Stimulated activated CD8-positive, alpha-beta memory T cell treated with anti-CD3 and anti-CD28 coated beads, Interleukin-7, amount 100 ng/mL, for 4 hours (primary cell): ENCODE results near the gene TTC9C.
A peak's percentile ranks its signal among the peaks of the same experiment; 100 is the strongest.
"Not testable (repeated sequence)": the region's sequence is repeated elsewhere in the genome, so short reads cannot be mapped to it uniquely, and the experiment has no call there.

Source experiments
- DNase-seq, 2 donors: peaks; one replicate each; pipeline ENCODE4 v3.0.0-alpha.2; 2020; ENCODE audit warnings: low read depth in 2 of 2

Gene TTC9C

DNA sequence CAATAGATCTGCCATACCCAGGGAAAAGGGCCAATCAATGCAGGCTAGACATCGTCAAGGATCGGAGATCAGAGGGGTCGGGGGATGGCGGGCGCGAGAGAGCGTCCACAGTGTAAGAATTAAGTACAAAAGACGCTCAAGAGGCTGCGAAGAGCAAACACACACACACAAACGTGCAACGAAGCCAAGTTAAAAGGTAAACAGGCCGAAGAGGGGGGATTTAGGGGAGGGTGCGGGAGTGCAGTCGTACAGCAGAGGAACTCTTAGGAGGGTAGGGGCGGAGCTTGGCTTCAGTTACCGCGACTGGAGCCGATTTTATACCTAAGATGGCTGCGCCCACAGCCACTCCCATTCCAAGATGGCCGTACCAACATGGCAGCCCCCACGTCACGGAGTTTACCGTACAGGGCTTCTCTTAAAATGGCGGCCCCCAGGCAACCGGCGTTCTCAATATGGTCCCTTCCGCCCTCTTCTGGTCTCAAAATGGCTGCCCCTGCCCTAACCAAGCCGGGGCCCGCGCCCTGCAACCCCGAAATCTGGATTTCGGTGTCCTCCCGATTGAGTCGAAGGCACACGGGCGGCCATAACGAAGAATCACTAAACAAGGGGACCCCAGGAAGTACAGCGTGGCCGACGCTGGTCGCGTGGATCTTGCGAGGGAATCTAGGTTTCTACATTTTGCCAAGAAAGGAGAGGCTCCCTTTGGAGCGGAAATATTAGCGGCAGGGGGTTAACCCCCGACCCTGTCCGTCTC, 18.9 kb upstream of the TTC9C start:
- peak; percentile 94 to 97 for DNase-seq

GRCh38 chr11:62710001-62710345, 18.3 kb upstream of the TTC9C start:
- DNase-seq, result peak; percentile 7 to 10

- DNase-seq, result no peak
Observed at GRCh38 chr11:62712276-62712812, 15.9 kb upstream of the TTC9C start.

DNA sequence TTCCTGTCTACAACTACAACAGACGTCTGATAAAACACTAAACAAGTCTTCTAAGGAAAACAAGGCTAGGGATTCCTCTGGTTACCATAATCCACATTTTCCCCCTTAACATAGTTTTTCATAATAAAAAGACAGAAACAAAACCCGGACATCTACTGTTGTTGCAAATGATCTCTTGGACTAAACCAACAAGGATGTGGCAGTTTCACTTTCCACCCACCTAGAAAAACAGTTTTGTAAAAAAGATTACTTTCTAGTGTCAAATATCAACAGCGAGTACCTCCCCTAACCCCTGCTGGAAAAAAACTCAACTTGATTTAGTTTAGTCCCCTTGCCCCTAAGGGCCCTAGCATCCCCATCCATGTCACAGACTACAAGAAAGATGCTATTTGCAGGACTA, 15.4 kb upstream of the TTC9C start:
- DNase-seq, result no peak

- DNase-seq, result no peak
Observed at GRCh38 chr11:62713343-62713742, 14.9 kb upstream of the TTC9C start.

DNA sequence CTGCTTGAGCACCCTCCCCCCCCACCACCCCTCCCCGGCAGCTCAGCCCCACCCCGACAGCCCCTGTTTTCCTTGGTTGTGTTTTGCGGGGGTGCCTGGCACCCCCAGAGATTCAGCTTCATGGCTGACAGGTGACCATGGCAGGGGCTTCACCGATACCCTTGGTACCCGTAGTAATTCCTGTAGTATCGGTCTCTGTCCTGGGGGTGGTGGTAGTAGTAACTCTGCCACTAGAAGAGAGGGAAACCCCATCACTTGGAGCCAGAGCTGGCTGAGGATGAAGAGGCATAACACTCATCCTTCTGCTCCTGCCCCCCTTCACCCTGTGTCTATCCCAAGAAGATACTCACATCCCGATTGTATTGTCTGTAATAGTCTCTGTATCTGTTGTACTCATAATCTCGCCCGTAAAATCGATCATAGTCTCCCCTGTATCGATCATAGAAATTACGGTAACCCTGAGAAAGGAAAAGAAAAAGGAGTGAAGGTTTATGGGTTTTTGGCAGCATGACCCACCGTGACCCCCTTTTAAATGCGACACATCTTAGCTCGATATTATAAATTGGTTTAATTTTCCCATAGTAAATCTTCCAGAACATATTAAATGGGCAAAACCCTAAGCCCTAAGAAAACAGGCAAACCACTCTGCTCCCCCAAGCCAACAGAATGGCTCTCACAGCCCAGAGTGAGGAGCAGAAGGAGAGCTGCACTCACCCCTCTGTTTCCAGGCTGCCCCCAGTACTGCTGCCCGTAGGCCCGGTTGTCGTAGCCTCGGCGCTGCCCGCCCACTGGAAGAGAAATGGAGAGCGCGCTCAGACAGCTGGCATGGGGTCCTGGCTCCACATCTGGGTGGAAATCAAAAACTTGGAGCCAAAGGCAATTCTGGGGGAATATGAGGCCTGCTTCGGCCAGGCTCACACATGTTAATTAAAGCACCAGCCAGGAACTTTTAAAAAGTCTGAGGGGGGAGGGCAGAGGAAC, 12.8 kb upstream of the TTC9C start:
- no peak for DNase-seq

- no peak for DNase-seq
Observed at GRCh38 chr11:62716206-62716605, 12.1 kb upstream of the TTC9C start.

DNA sequence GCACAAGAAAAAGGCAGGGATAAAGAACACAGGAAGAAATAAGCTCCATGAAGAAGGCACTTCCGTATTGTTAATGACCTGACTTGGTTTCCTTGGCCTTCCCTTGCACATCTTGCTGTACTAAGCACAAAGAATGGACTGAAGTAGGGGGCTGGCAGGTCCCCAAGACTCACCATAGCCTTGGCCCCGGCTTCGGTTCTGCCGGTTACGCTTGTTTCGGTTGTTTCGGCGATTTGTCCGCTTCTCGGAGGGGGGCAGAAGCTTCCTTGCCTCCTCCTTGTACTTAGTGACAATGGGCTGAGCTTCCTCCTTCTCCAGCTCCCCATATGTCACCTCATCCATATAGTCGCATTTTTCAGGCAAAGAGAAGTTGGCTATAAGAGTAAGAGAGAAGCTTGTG, 11.5 kb upstream of the TTC9C start:
- no peak for DNase-seq

DNA sequence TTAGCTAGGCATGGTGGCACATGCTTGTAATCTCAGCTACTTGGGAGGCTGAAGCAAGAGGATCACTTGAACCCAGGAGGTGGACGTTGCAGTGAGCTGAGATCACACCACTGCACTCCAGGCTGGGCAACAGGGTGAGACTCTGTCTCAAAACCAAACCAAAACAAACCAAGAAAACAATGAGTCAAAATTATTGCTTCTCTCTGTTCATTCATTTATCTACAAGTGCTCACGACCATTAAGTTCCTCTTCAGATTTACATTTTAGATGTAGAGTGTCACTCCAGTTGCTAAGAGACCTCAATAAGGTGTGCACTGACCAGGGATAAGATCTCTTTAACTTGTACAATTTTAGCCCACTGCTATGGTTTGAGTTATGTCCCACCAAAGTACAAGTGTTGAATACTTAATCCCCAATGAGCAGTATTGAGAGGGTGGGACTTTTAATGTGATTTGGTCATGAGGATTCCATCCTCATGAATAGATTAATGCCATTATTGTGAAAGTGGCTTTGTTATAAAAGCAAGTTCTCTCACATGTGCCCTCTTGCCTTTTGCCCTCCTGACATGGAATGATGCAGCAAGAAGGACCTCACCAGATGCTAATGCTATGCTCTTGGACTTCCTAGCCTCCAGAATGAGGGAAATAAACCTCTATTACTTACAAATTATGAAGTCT, 8.8 kb upstream of the TTC9C start:
- DNase-seq, result no peak

- no peak for DNase-seq
Observed at GRCh38 chr11:62721994-62722393, 6.3 kb upstream of the TTC9C start.

DNA sequence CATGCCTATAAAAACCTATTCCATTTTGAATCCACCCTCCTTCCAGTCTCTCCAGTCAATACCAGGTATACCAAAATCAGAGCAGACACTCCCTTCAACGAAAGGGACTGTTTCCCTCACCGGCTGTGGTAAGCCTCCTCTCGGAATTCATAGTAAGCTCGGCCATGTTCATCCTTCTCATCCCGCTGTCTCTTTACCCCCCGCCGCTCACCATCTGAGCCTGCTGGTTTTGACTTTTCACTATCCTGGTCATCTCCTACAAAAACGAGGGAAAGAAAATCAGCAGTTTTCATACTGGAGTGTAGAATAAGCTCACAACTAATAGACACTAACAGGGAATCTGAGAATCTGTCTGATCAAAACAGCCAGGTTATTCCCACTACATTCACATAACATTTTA, 4.1 kb upstream of the TTC9C start:
- no peak for DNase-seq

DNA sequence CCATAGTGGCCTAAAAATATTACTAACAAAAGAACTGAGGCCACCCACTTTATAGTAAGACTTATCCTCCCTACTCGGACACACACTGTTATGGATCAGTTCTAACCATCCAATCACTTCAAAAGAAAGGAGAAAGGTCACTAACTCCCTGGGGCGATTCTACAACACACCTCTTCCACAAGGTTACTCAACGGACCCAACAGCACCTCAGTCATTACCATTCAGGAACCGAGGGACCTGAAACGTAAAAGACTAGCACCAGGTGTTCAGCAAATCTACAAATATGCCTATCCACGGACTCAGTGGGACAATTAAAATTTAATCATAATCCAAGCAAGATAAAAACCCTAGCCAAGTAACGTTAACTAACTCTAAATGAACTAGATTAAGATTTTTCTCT, 2.6 kb upstream of the TTC9C start:
- no peak for DNase-seq

DNA sequence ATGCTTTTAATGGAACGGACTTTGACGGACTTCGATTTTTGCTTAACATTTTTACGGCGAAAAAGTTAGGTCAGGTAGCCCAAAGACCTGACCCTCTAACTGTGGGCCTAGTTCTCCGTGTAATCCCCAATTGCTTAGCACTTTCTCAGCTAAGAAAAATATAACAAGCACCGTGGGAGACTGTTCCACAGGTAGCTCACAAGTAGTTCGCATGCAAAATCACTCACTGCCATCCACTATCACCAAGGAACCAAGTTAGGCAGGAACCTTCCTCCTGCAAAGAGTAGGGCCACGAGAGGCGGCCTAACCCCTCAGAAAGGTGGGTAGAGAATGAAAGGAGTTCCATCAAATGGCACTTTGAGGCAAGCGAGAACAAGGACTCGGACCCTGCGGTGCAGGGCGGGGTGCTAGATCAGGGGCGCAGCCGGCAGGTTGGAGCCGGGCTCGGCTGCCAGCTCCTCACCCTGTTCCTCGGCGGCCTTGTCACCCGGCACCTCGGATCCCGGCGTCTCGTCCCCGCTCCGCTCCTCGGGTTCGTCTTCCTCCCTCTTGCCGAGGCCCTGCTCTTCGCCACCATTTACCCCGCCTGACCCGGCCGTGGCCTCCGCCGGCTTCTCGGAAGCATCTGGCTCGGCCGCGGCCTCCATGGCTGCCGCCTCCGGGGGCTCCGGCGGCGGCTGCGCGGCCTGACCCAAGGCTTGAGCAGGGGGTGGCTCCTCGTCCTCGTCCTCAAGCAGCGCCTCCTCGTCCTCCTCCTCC, 2.0 kb upstream of the TTC9C start:
- no peak for DNase-seq

DNA sequence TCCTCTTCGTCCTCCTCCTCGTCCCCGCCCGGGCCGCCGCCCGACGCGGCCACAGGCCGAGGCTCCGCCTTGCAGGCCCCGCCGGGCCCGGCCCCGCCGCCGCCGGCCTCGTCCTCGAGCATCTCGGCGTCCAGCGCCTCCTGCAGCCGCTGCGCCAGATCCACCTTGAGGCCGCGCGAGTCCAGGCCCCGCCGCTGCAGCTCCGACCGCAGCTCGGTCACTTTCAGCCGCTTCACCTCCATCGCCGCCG, 1.4 kb upstream of the TTC9C start:
- no peak for DNase-seq

- DNase-seq, result peak; percentile 98 to 99
Observed at GRCh38 chr11:62727165-62727871, 968 bp upstream of the TTC9C start, which contains the start of gene HNRNPUL2. Gene HNRNPUL2 (minus strand): TSS chr11:62727457. CDS start chr11:62727156, 301 bp downstream.

DNA sequence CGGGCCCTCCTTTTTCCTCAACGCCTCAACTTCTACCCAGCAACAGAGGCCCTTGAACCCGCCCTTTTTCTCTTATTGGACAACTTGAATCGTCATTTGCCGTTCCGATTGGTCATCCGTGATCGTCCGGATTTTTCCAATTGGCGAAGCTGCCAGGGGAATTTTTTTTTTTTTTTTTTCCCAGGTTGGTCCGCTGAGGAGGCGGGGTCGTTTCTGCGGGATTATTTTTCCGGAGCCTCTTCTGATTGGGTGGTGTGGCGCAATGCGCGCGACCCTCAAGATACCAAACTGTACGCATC, 465 bp upstream of the TTC9C start:
- DNase-seq, result peak; percentile 75 to 82

DNA sequence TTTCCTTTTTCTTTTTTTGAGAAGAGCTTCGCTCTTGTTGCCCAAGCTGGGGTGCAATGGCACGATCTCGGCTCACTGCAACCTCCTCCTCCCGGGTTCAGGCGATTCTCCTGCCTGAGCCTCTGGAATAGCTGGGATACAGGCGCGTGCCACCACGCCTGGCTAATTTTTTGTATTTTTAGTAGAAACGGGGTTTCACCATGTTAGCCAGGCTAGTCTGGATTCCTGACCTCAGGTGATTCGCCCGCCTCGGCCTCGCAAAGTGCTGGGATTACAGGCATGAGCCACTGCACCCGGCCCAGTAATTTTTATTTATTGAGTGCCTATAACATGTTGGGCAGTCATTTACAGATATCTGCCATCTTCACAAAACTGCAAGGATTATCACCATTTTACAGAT, 1.8 kb downstream of the TTC9C start:
- DNase-seq, result not testable (repeated sequence)

- DNase-seq, result no peak
Observed at GRCh38 chr11:62732830-62733229, 4.5 kb downstream of the TTC9C start.

- no peak for DNase-seq
Observed at GRCh38 chr11:62737196-62737595, 8.9 kb downstream of the TTC9C start.

GRCh38 chr11:62747475-62748160, 19.3 kb downstream of the TTC9C start:
- DNase-seq, result no peak

DNA sequence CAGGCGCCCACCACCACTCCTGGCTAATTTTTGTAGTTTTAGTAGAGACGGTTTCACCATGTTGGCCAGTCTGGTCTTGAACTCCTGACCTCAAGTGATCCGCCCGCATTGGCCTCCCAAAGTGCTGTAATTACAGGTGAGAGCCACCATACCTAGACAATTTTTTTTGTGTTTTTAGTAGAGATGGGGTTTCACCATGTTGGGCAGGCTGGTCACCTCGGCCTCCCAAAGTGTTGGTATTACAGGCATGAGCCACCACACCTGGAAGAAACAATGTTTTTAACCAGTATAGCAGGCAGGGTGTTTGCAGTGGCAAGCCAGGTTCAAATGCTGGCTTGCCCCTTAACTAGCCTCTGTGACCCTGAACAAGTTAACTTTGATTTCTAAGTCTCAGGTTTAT, 21.6 kb downstream of the TTC9C start:
- not testable (repeated sequence) for DNase-seq
